Neural progenitor cell (in vitro differentiated cells): ENCODE results near the gene KCNS1.

Source experiments
- EZH2 ChIP-seq: fragments of 200-600 bp; sonication (generic); IDR thresholded peaks from 2 replicates; pipeline ENCODE4 v1.6.1; 2017; ENCODE audit warnings: antibody characterized with exemption, mild to moderate bottlenecking, moderate library complexity
- TF ChIP-seq, protein P1 (sequence below): fragments of 200-600 bp; sonication (generic); IDR thresholded peaks from 2 replicates; pipeline ENCODE4 v1.5.1; 2017; ENCODE audit warnings: antibody characterized with exemption, mild to moderate bottlenecking

GRCh38 chr20:45044601-45045000 lies 56.3 kb downstream of the KCNS1 start:
- TF ChIP-seq, protein P1, sequence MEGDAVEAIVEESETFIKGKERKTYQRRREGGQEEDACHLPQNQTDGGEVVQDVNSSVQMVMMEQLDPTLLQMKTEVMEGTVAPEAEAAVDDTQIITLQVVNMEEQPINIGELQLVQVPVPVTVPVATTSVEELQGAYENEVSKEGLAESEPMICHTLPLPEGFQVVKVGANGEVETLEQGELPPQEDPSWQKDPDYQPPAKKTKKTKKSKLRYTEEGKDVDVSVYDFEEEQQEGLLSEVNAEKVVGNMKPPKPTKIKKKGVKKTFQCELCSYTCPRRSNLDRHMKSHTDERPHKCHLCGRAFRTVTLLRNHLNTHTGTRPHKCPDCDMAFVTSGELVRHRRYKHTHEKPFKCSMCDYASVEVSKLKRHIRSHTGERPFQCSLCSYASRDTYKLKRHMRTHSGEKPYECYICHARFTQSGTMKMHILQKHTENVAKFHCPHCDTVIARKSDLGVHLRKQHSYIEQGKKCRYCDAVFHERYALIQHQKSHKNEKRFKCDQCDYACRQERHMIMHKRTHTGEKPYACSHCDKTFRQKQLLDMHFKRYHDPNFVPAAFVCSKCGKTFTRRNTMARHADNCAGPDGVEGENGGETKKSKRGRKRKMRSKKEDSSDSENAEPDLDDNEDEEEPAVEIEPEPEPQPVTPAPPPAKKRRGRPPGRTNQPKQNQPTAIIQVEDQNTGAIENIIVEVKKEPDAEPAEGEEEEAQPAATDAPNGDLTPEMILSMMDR, result no peak
- TF ChIP-seq EZH2, result no peak
